Adrenal gland (tissue), 5 donors: ENCODE data around the gene CLEC3B.

Source experiments
- CTCF ChIP-seq, 6 experiments: fragments of 450-650 bp in 4 of 6; fragments of 200-600 bp in 2 of 6; sonication (generic) in 1 of 6; IDR thresholded peaks; 1 replicate in 5 of 6; 2 replicates in 1 of 6; pipeline versions ENCODE4 v1.5.1 to v1.8.0; 2016 to 2021; ENCODE audit warnings: antibody characterized with exemption in 6 of 6, mild to moderate bottlenecking in 2 of 6, moderate library complexity in 1 of 6
- POLR2A ChIP-seq, 2 donors: fragments of 450-650 bp; IDR thresholded peaks; one replicate each; pipeline ENCODE4 v1.6.1; 2017; ENCODE audit warnings: antibody characterized with exemption in 2 of 2, mild to moderate bottlenecking in 2 of 2, moderate library complexity in 1 of 2
- donor health status: DM: no; HTN: no; CAD: no.

- TF ChIP-seq CTCF (IDR thresholded peaks at IDR 0.05) (no peak), POLR2A (IDR thresholded peaks at IDR 0.05) (no peak)
Measured at GRCh38 chr3:45055032-45055410, 28.9 kb downstream of the CLEC3B start.
